HG02759 (cell line): ENCODE results near the gene CLCN3.
"Not testable (repeated sequence)": the region's sequence is repeated elsewhere in the genome, so short reads cannot be mapped to it uniquely, and the experiment has no call there.

Experiments used
- ATAC-seq: cut with Tn5 transposase; IDR thresholded peaks from one replicate; pipeline ENCODE4 v1.9.1; 2021; ENCODE audit warnings: mild to moderate bottlenecking, moderate library complexity; ENCODE audit not compliant: unreplicated experiment

Gene CLCN3

DNA sequence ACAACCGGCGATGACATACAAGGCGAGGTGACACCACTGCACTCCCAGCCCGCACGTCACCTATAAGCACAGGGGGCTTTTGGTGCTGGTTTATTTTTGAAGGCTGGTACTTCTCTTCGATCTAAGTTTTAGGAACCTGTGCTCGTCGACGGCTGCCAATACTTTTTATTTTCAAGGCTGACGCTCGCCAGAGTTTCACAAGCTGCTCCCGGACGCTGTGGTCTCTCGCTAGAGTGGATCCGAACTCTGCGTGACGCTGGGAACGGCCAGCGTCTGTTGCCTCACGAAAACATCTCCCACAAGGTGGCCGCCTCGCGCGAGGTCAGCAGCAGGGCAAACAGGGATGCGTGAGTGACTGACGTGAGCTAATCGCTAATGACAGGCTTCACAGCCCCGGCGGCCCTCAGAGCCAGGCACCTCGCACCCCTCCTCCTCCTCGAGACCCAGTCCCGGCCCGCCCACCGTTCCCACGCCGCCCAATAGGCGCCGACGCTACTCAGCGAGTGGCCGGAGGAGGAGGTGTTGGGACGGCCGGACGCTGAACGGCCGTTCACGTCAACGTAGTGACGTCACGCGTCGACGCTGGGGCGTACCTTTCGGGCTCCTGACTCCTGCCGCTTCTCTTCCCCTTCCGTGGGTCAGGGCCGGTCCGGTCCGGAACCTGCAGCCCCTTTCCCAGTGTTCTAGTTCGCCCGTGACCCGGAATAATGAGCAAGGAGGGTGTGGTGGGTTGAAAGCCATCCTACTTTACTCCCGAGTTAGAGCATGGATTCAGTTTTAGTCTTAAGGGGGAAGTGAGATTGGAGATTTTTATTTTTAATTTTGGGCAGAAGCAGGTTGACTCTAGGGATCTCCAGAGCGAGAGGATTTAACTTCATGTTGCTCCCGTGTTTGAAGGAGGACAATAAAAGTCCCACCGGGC lies at the start of gene CLCN3:
Gene CLCN3, plus strand, starts transcription at position 621 of the 922 bp plus-strand sequence. CDS start 15,351 bp downstream, outside the sequence.
- peak; percentile 97 for ATAC-seq

DNA sequence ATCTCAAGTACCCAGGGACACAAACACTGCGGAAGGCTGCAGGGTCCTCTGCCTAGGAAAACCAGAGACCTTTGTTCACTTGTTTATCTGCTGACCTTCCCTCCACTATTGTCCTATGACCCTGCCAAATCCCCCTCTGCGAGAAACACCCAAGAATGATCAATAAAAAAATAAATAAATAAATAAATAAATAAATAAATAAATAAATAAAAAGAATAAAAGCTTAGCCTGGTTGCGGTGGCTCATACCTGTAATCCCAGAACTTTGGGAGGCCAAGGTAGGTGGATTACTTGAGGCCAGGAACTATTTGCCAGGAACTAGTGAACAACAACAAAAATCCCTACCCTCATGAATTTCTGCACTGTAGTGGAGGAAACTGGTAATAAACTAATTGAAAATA lies 49.4 kb upstream of the CLCN3 start:
- not testable (repeated sequence) for ATAC-seq

DNA sequence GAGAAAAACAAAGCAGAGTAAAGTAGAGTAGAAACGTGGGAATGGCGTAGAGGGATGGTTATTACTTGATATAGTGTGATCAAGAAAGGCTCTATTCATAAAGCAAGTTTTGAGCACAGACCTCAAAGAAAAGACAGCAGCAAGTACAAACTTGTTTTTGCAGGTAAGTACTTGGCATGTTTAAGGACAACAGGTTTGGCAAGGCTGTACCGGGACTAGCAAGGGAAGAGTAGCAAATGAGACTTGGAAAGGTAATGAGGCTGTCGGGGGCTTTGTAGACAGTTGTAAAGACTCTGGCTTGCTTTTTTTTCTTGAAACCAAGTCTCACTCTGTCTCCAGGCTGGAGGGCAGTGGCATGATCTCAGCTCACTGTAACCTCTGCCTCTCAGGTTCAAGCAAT lies 48.9 kb upstream of the CLCN3 start:
- no peak for ATAC-seq

DNA sequence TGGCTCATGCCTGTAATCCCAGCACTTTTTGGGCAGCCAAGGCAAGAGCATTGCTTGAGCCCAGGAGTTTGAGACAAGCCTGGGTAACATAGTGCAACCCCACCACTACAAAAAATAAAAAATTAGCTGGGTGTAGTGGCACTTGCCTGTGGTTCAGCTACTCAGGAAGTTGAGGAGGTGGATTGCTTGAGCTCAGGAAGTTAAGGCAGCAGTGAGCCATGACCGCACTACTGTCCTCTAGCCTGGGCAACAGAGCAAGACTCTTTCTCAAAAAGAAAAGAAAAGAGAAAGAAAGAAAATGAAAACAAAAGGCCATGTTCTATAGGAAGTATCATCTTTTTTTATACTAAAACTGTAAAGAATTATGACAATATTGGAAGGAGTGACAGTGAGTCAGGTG lies 46.5 kb upstream of the CLCN3 start:
- peak; percentile 57 for ATAC-seq

DNA sequence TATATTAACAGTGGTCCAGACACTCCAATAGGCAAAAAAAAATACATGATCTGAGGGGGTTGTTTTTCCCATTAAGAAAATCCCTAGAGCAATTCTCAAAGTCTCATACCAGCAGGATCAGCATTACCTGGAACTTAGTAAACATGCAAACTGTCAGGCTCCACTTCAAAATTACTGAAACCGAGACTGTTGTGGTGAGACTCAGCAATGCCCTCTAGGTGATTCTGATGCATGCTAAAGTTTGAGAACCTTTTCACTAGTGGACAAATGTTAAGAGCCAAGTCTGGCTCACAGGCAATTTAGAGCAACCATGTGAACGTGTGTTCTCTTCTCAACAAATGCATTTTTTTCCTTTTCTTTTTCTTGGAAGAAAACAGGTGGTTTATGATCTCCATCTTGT lies 38.2 kb upstream of the CLCN3 start:
- ATAC-seq: peak; percentile 91

DNA sequence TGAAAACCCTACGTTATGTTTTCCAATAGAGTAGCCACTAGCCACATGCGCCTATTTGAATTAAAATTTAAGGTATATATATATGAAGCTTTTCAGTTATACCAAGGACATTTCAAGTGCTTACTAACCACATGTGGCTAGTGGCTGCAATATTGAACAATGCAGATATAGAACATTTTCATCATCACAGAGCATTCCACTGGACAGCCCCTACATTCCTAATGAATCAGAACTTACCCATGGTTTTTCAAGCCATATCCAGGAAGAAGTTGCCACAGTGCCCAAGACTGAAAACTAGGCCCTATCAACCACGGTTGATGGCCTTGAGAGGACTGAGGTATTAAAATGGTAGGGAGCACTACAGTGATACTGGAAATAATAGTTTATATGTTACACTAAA lies 37.7 kb upstream of the CLCN3 start:
- peak; percentile 17 for ATAC-seq

DNA sequence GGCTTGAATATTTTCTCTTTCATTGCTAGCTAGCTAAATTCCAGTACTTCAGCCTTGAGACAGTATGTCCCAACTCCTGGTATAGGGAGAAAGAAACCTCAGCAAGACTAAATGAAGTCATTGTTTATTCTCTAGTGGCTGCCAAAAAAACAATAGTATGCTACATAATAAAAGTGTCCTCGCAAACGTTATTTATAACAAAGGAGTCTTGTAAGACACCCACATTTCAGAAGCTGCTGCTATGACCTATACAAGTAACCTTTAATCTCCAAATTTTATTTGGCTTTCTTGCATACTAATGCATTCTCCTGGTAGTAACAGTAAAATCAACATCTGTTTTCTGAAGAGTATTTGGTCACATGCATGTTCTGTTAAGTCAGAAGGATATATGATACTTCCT lies 36.8 kb upstream of the CLCN3 start:
- ATAC-seq: no peak

DNA sequence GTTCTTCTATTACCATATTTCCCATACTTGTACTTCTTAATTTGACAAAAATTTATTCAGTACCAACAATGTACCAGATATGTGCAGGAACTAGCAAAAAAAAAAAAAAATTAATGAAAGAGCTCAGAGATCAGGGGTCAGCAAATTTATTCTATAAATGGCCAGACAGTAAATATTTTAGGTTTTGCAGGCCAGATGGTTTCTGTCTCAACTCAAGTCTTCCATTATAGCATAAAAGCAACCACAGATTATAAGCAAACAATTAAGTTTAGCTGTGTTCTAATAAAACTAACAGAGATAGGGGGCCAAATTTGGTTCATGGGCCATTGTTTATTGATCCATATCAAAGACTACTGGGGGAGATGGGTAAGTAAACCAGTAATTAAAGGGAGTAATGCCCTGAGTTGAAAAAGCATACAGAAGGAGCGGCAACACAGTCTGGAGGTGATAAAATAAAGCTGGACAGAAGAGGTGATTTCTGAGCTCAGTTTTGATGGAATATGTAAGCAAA lies 27.3 kb upstream of the CLCN3 start:
- no peak for ATAC-seq

DNA sequence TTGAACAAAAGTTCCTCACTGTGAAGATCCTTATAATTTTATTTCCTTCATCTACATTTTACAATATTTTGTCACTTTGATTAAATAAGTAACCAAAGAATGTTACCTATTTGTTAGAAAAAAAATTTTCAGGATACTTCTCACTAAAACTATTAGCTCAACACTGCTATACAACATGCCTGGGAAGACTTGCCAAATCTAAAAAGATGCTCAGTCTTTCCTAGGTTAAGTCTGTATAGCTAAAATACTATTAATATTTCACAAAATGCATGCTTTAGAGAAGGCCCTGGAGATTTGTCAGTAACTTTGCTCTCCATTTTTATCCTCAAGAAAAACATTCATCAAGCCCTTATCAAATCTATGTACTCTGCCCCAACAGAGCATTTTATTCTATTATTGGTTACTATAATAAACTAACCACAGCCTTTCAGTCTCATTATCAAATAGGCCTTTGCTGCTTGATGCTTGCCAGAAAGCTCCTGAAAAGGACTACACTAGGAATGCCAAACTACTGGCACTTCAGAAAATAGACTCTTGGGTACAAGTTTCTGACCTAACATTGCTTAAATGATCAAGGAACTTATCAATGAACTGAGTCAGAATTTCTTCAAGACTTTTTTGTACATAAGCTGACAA lies 25.7 kb upstream of the CLCN3 start:
- ATAC-seq: no peak

DNA sequence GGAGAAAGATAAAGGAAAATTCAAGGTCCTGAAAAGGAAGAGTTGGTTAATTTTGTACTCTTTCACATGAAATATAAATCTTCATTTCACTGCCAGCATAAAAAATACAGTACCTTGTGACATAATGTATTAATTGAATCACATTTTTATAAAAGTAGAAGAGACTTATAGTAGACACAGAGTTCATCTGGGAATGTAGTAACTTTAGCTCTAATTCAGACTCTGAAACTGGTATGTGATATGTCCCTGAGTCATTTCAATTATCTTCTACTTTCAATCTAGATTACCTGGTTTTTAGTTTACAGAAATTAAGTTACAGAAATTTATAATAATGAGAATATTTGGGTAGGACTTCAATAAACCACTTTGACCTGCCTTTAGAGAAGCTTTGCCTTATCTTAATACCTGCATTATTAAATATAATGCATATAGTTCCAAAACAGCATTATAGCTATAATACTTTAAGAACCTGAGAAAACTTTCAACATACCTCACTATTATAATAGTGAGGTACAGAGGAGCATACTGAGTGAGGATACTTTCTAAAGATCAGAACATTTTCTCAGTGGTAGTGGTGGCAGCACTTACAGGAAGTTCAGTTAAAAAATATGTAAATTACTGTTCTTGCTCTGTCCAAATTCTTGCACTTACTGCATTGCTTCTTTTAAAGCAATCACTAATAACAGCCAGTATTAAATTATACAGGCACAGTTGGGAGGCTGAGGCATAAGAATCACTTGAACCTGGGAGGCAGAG lies 19.2 kb upstream of the CLCN3 start:
- ATAC-seq: no peak

DNA sequence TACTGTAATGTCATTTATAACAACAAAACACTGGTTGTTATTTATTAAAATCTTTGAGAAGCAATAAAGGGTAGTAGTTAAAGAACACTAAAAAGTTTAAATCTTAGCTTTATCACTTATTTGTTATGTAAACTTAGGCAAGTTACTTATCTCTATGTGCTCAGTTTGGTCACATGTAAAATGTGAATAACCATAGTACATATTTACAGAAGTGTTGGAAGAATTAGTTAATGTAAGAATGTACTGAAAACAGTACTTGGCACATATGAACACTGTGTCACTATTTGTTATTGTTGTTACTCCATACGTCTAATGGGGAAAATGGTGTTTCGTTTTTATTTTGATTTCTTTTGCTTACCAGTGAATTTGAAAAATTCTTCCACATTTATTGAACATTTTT lies 17.1 kb upstream of the CLCN3 start:
- ATAC-seq: no peak

DNA sequence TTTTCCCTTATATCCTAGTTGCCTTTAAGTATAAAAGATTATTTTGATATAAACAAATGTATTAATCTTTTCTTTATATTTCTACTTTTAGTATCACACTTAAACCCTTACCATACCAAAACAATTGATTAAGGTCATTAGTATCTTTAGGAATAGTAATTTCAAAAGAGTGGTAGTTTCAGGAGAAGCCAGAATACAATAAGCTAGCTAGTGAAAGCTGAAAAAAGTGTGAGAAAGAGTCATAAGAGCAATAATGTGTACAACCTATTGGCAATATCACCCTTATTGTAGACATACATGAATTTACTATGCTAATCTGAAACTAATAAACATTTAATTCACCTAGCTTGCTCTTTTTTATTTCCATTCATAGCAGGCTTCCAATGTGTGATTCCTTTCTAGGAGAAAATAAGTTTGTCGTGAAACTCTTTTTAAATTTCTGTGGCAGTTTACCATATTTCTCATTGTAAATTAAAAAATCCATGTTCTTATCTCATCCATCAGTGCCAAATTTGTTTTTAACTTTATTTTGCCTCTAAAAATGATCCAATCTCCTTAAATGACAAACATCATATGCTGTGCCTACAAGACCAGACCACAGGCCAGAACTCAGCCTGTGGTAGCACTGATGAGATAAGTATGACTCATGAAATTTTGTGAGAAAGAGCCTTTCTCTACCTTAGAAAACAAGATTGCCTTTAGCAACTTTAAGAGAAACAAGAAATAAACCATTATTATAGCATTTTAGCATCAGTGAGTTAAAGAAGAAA lies 16.1 kb upstream of the CLCN3 start:
- ATAC-seq: peak; percentile 86

DNA sequence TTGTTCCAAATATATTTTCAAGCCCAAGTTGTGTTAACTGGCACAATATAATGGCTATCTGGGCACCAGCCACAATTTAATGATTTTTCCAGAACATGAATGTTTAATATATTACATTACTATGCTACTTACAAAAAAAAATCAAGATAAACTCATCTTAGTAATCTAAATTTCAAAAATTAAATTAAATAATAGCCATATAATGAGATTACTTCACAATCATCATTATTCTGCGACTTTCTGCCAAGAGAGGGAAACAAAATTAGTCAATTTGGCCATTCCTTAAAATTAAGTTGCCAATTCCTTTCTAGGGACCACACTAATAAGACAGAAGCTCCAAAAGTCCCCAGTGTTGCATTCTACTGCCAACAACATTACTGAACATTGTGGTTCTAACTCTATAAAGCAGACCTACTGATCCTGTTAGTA lies 15.5 kb upstream of the CLCN3 start:
- no peak for ATAC-seq

DNA sequence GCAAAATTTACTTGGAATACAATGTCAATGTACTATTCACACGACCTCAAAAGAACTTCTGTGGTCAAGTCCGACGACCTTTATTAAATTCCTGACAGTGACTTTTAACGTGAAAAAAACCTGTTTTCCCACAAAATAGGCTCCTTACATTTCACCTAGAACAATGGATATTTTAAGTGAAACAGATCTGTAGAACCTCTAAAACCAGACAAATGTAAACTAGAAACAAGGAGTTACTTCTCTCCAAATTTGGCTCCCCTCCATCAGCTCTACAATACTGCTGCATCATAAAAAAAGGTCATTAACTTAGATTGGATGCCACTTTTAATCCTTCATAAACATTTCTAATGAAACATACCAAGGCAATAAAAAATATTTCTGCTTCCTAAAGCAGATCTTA lies 9.2 kb upstream of the CLCN3 start:
- ATAC-seq: no peak

DNA sequence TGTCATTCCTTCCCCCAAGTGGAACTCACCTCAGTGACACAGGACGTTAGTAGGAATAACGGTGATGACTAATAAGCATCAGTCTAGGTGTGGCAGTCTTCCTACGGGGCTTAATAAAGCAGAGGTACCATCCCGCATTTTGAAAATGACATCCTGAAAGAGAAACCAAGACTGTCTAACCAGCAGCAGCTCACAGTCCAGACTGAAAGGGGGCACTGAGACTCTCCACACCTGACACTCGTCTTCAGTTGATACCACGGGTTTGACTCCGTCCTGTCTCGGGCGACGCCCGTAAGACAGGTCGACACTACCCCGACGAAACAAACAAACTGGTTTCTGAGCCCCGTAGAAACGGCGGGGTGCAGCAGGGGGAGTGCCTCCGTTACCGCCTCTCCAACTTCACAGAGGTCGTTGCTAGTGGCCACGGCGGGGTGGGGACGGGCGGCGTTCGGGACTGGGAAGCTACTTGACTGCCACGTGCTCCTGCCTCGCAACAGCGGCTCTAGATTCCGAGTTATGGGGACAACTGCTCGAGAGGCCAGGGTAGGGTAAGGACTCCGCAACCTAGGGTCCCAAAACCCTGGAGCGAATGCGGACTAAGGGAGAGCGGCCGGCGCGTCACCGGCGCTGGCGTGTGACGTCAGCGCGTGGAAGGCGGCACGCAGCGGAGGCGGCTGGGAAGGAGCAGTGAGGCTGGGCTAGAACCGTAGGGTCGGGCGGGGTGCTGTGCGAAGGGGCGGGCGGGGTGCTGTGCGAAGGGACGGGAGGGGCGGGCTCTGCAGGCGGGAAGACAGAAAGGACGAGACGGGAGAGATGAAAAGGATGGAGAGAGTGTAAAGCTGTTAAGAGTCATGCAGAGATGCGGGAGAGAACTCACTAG lies 8.1 kb upstream of the CLCN3 start, which contains the start of gene NEK1:
Gene NEK1, minus strand, starts transcription at position 593 of the 880 bp plus-strand sequence. CDS start 9,953 bp downstream, outside the sequence.
- peak; percentile 96 for ATAC-seq

DNA sequence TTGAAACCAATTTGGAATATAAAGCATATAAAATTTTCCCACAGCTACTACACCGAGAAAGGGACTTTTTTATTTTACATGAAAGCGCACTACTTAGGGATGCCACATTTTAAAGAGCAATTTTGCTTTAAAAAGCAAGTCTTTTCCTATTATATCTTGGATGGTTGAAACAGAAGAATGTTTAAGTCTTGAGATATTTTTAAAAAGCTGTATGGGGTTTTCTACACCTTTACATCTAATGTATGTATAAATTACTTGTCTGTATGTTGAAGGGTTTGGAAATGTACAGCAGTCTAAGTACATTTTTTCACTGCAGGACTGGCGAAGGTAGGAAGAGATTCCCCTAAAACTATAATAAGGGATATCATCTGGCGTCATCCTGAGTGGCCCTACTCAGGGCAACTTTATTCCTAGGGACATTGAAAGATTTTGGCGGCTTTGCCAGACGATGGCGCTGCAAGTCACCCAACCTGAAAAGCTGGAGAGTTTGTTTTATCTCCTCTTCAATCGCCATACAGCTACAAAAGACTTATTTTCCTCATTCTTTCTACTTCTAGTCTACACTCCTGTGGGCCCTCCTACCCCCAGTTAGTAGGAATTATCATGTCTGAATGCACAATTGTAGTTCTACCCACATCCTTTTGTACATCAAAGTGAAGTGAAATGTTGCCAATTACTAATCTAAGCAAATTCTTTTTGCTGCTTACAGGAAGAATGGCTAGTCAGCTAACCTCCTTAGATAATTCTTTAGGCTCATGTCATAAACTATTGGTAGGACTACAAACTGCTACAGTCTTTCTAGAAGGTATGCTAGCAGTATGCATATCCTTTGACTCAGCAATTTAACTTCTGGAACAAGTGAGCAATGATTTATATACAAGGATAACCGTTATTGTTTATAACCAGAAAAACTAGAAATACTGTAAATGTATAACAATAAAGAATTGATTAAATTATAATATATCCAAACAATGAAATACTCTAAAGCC lies 7.2 kb upstream of the CLCN3 start:
- peak; percentile 41 for ATAC-seq

DNA sequence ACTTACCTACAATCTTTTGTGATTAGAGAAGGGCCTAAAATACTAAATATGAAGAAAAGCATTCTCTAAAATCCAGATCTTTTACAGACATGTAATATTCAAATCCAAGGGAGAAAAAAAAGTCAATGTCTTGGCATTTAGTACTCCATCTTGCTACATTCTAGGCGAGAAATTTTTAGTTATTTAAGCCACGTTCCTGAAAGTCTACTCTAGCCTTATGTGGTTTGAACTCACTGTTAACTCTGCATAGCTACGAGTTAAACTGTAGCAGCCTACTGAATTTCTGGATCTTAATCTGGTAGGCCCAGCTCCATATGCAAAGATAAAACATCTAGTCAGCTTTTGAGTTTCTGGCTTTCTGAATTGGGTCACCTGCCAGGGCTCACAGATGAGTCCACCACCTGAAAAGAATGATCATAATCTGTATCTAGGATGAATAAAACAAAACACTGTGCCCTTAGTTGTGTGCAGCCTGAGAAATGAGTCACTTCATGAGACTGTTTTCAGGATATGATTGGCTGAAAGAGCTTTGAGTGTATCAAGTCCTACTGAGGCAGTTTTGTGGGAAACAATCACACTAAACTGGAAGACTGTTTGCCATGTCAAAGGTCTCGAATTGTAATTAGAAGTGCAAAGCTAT lies 4.8 kb upstream of the CLCN3 start:
- no peak for ATAC-seq

DNA sequence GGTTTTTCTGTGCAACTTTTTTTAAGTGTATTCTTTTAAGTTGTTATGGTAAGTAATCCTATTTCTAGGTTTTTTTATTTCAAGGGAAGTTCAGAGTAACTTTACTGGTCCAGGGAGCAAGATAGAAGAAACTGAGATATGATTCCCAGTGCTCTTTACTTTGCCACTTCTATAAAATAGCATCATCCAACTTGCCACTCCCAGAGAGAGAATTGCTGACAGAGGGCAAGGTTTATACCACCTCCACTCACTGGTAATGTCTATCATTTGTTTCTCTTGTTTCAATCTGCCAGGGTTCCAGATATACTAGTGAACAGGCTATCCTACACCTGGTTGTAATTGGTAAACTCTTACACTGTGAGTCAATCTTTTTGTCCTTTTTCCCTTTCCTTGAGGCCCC lies 3.5 kb upstream of the CLCN3 start:
- no peak for ATAC-seq
